Suprapubic skin (tissue), 4 donors: ENCODE data around the gene ANKS1A.

Source experiments
- CTCF ChIP-seq, 2 donors: fragments of 200-600 bp in 1 of 2; fragments of 450-650 bp in 1 of 2; sonication (generic) in 1 of 2; IDR thresholded peaks; one replicate each; pipeline ENCODE4 v1.5.1; 2016 to 2019; ENCODE audit warnings: antibody characterized with exemption in 2 of 2, mild to moderate bottlenecking in 1 of 2, moderate library complexity in 1 of 2
- POLR2A ChIP-seq, 2 donors: fragments of 450-650 bp; IDR thresholded peaks; one replicate each; pipeline ENCODE4 v1.6.1; 2017; ENCODE audit warnings: antibody characterized with exemption in 2 of 2, mild to moderate bottlenecking in 2 of 2, moderate library complexity in 2 of 2
- POLR2AphosphoS5 ChIP-seq, 3 donors: sonication (generic); formaldehyde crosslinking; IDR thresholded peaks; one replicate each; pipeline ENCODE4 v1.6.1; 2017; ENCODE audit warnings: antibody characterized with exemption in 3 of 3

GRCh38 chr6:34985236-34985635, 96.2 kb downstream of the ANKS1A start:
- no peak for TF ChIP-seq CTCF (IDR thresholded peaks at IDR 0.05)
- TF ChIP-seq POLR2A (IDR thresholded peaks at IDR 0.05) = no peak
- no peak for TF ChIP-seq POLR2AphosphoS5 (IDR thresholded peaks at IDR 0.05)
